GM23338 (cell line): ENCODE measurements around the gene ASAP2. TPM values are rescaled to one million over a fixed set of nuclear protein-coding genes. Genes with fewer than 3 reads are reported as not detected.

Source experiments
- ATAC-seq: fragments of 200-7000 bp; cut with Tn5 transposase; 3 replicates; pipeline ENCODE4 v1.9.1; 2020
- DNase-seq: peaks from one replicate; pipeline ENCODE4 v3.0.0-alpha.2; 2015; ENCODE audit warnings: low spot score
- H2AFZ ChIP-seq: fragments of 200-600 bp; sonication (generic); 2 replicates; pipeline ENCODE4 v1.8.0; 2016; ENCODE audit warnings: antibody characterized with exemption, mild to moderate bottlenecking, moderate library complexity
- H3F3A ChIP-seq: fragments of 200-600 bp; sonication (generic); replicated peaks from 2 replicates; pipeline ENCODE4 v1.8.0; 2017; ENCODE audit warnings: antibody characterized with exemption, mixed run types, low read depth
- H3K27ac ChIP-seq: fragments of 200-600 bp; sonication (generic); 2 replicates; pipeline ENCODE4 v1.6.1; 2016; ENCODE audit warnings: low read depth
- H3K27me3 ChIP-seq: fragments of 200-600 bp; sonication (generic); 2 replicates; pipeline ENCODE4 v1.8.0; 2016; ENCODE audit warnings: mild to moderate bottlenecking, mixed run types, moderate library complexity; ENCODE audit not compliant: insufficient read depth
- H3K36me3 ChIP-seq: fragments of 200-600 bp; sonication (generic); 2 replicates; pipeline ENCODE4 v1.8.0; 2016; ENCODE audit warnings: mild to moderate bottlenecking; ENCODE audit not compliant: insufficient read depth
- H3K4me1 ChIP-seq: fragments of 200-600 bp; sonication (generic); 2 replicates; pipeline ENCODE4 v1.8.0; 2016; ENCODE audit warnings: mild to moderate bottlenecking, moderate library complexity; ENCODE audit not compliant: insufficient read depth
- H3K4me2 ChIP-seq: fragments of 200-600 bp; sonication (generic); 2 replicates; pipeline ENCODE4 v1.7.1; 2017; ENCODE audit warnings: mixed run types
- H3K4me3 ChIP-seq: fragments of 200-600 bp; sonication (generic); 2 replicates; pipeline ENCODE4 v1.6.1; 2016; ENCODE audit warnings: mixed run types
- H3K79me2 ChIP-seq: fragments of 200-600 bp; sonication (generic); replicated peaks from 2 replicates; pipeline ENCODE4 v1.8.0; 2017; ENCODE audit warnings: mild to moderate bottlenecking; ENCODE audit not compliant: insufficient read depth
- H3K9me2 ChIP-seq: fragments of 200-600 bp; sonication (generic); 2 replicates; pipeline ENCODE4 v1.8.0; 2017; ENCODE audit not compliant: insufficient read depth
- H4K20me1 ChIP-seq: fragments of 200-600 bp; sonication (generic); replicated peaks from 2 replicates; pipeline ENCODE4 v1.8.0; 2017; ENCODE audit warnings: mild to moderate bottlenecking; ENCODE audit not compliant: insufficient read depth
- H3K27ac Mint-ChIP-seq: 2 replicates; pipeline ENCODE4 v1.8.0; 2020; ENCODE audit warnings: inconsistent platforms, mild to moderate bottlenecking, moderate library complexity, mixed read lengths
- H3K27me3 Mint-ChIP-seq: 3 replicates; pipeline ENCODE4 v1.8.0; 2022; ENCODE audit warnings: low read depth, mild to moderate bottlenecking, moderate library complexity, mixed read lengths, inconsistent platforms; ENCODE audit not compliant: insufficient read depth, poor library complexity
- H3K36me3 Mint-ChIP-seq: 3 replicates; pipeline ENCODE4 v1.8.0; 2021; ENCODE audit warnings: low read depth, mild to moderate bottlenecking, inconsistent platforms, moderate library complexity, mixed read lengths
- H3K4me1 Mint-ChIP-seq: 3 replicates; pipeline ENCODE4 v1.8.0; 2020; ENCODE audit warnings: mild to moderate bottlenecking, inconsistent platforms, mixed read lengths
- H3K4me3 Mint-ChIP-seq: 3 replicates; pipeline ENCODE4 v1.8.0; 2021; ENCODE audit warnings: moderate library complexity, mild to moderate bottlenecking, inconsistent platforms, mixed read lengths
- H3K9me3 Mint-ChIP-seq: 3 replicates; pipeline ENCODE4 v1.8.0; 2020; ENCODE audit warnings: moderate library complexity, mild to moderate bottlenecking, inconsistent platforms, mixed read lengths
- CREB1 ChIP-seq: fragments of 250-450 bp; sonication (Bioruptor Pico); IDR thresholded peaks from 2 replicates; pipeline ENCODE4 v1.5.0; 2020; ENCODE audit warnings: low read depth, mild to moderate bottlenecking, moderate library complexity
- EZH2phosphoT487 ChIP-seq: fragments of 200-600 bp; sonication (generic); IDR thresholded peaks from one replicate; pipeline ENCODE4 v1.8.1; 2018; ENCODE audit warnings: antibody characterized with exemption; ENCODE audit not compliant: unreplicated experiment
- POLR2AphosphoS5 ChIP-seq: IDR thresholded peaks from 2 replicates; pipeline ENCODE4 v1.6.1; 2016; ENCODE audit warnings: antibody characterized with exemption, low read depth
- REST ChIP-seq: IDR thresholded peaks from one replicate; pipeline ENCODE4 v1.6.1; 2018; ENCODE audit warnings: antibody characterized with exemption; ENCODE audit not compliant: unreplicated experiment
- STAT1 ChIP-seq: IDR thresholded peaks from one replicate; pipeline ENCODE4 v1.6.1; 2016; ENCODE audit warnings: antibody characterized with exemption; ENCODE audit not compliant: unreplicated experiment
- ZNF114 ChIP-seq: fragments of 250-450 bp; sonication (Bioruptor Pico); IDR thresholded peaks from 2 replicates; pipeline ENCODE4 v1.5.0; 2020; ENCODE audit warnings: mild to moderate bottlenecking, moderate library complexity
- ZNF462 ChIP-seq: fragments of 250-450 bp; sonication (Bioruptor Pico); IDR thresholded peaks from 2 replicates; pipeline ENCODE4 v1.5.0; 2020; ENCODE audit warnings: mild to moderate bottlenecking, moderate library complexity
- polyA plus RNA-seq: library from polyadenylated mRNA; unstranded; fragments of >200 nt; fragmentation: Nextera tagmentation; extraction: Ambion mirVana; gene quantifications from 2 replicates; pipeline ENCODE4 v1.2.1, GENCODE V29; 2016
- total RNA-seq: library from RNA; depleted of rRNA; stranded (reverse); fragments of >200 nt; shearing (Covaris generic); gene quantifications from 2 replicates; pipeline ENCODE4 v1.2.3, GENCODE V29; 2014
- TF ChIP-seq, protein P1 (sequence below), 2 experiments: fragments of 200-600 bp in 1 of 2; sonication (generic) in 1 of 2; conservative IDR thresholded peaks; 2 replicates each; pipeline versions ENCODE4 v1.5.1 to v1.6.1; 2016 to 2017; ENCODE audit warnings: antibody characterized with exemption in 2 of 2, low read depth in 2 of 2, mild to moderate bottlenecking in 2 of 2, moderate library complexity in 1 of 2
- TF ChIP-seq, protein P2 (sequence below): IDR thresholded peaks from 2 replicates; pipeline ENCODE4 v1.6.1; 2016; ENCODE audit warnings: antibody characterized with exemption

ASAP2 gene
- total and polyA plus RNA-seq, 2 experiments from 2014 or later = 2.6 to 15.6 TPM

DNA sequence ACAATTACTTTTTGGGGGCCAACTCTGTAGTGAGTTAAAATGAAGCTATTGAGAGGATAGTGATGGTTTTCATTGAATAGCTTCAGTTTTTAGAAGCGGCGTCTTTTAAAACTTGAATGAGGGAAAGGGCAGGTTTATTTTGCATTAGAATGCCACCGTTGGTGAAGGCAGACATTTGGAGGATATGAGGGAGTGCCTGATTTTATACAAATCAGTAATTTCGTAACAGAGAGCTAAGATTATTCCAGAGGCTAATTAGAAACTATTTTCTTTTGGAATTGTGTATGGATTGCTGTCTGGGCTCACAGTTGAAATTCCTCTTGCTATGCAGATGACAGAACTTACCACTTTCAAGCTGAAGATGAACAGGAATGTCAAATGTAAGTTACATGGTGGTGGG, 149.1 kb downstream of the ASAP2 start:
- 0 out of 3 replicates have a peak overlapping the region, but pooled peaks have one; percentile 7 for H3K4me3 Mint-ChIP-seq
- H4K20me1 ChIP-seq = no peaks in the 10 kb centered on the region
- peak overlapping the region; percentile 22; the same call in 1 of the 2 replicates for H3K4me3 ChIP-seq
- TF ChIP-seq ZNF114 (CRISPR knock-in tag) = no peak
- TF ChIP-seq EZH2phosphoT487 = no peak
- peaks cover 28% of the 10 kb centered on the region for H3K4me1 ChIP-seq
- no peaks in the 10 kb centered on the region for H3K27me3 ChIP-seq
- no peaks in the 10 kb centered on the region for H3K9me2 ChIP-seq
- peaks cover 25% of the 10 kb centered on the region for H3K4me1 Mint-ChIP-seq
- H3K36me3 ChIP-seq = no peaks in the 10 kb centered on the region
- H3K36me3 Mint-ChIP-seq = peaks cover 48% of the 10 kb centered on the region
- H3K9me3 Mint-ChIP-seq = no peaks in the 10 kb centered on the region
- DNase-seq (no peak), ATAC-seq (no peak; the same call in 2 of the 3 replicates)
- H3K4me2 ChIP-seq = peak overlapping the region; percentile 62
- no peak overlapping the region for H3K27ac Mint-ChIP-seq
- H3K27ac ChIP-seq = peak overlapping the region; percentile 61
- H3K27me3 Mint-ChIP-seq = no peaks in the 10 kb centered on the region
- no peak overlapping the region for H2AFZ ChIP-seq
- no peaks in the 10 kb centered on the region for H3K79me2 ChIP-seq
- H3F3A ChIP-seq = no peaks in the 10 kb centered on the region

DNA sequence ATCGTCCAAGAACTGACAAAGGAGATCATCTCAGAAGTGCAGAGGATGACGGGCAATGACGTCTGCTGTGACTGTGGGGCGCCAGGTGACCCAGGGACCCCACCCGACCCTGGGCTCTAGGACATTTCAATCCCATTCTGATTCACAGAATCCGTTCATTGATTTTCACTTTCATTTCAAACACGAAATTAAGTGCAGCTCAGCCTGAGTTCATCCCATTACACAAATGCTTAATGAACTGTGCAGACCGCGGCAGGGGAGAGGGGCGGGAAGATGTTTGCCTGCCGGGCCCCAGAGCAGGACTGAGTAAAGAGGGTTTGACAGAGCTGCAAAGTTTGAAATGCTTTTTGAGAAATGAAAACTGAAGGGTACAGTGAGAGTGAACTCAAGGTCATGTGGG, 149.6 kb downstream of the ASAP2 start:
- H3K9me3 Mint-ChIP-seq = no peaks in the 10 kb centered on the region
- Histone ChIP-seq H3K36me3 (no peaks in the 10 kb centered on the region), H2AFZ (no peak overlapping the region), H3K9me2 (no peaks in the 10 kb centered on the region), H3K4me2 (peak overlapping the region; percentile 62), H4K20me1 (no peaks in the 10 kb centered on the region), H3K27me3 (no peaks in the 10 kb centered on the region), H3K4me1 (peaks cover 28% of the 10 kb centered on the region), H3K4me3 (no peak overlapping the region), H3F3A (no peaks in the 10 kb centered on the region), H3K27ac (peak overlapping the region; percentile 58; the same call in 1 of the 2 replicates), H3K79me2 (no peaks in the 10 kb centered on the region)
- no peak for DNase-seq
- H3K27me3 Mint-ChIP-seq = no peaks in the 10 kb centered on the region
- ATAC-seq = no peak; the same call in 2 of the 3 replicates
- H3K27ac Mint-ChIP-seq = no peak overlapping the region
- peaks cover 25% of the 10 kb centered on the region for H3K4me1 Mint-ChIP-seq
- H3K4me3 Mint-ChIP-seq = 0 out of 3 replicates have a peak overlapping the region, but pooled peaks have one; percentile 7
- H3K36me3 Mint-ChIP-seq = peaks cover 44% of the 10 kb centered on the region
- TF ChIP-seq, protein P1, sequence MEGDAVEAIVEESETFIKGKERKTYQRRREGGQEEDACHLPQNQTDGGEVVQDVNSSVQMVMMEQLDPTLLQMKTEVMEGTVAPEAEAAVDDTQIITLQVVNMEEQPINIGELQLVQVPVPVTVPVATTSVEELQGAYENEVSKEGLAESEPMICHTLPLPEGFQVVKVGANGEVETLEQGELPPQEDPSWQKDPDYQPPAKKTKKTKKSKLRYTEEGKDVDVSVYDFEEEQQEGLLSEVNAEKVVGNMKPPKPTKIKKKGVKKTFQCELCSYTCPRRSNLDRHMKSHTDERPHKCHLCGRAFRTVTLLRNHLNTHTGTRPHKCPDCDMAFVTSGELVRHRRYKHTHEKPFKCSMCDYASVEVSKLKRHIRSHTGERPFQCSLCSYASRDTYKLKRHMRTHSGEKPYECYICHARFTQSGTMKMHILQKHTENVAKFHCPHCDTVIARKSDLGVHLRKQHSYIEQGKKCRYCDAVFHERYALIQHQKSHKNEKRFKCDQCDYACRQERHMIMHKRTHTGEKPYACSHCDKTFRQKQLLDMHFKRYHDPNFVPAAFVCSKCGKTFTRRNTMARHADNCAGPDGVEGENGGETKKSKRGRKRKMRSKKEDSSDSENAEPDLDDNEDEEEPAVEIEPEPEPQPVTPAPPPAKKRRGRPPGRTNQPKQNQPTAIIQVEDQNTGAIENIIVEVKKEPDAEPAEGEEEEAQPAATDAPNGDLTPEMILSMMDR (conservative IDR thresholded peaks at IDR 0.05; ENCODE audit: low read depth in 2 of 2) = no peak
- no peak for TF ChIP-seq ZNF462 (CRISPR knock-in tag)
- no peak for TF ChIP-seq EZH2phosphoT487
- no peak for TF ChIP-seq STAT1
- TF ChIP-seq POLR2AphosphoS5 = no peak
- TF ChIP-seq REST = no peak
- no peak for TF ChIP-seq CREB1 (CRISPR knock-in tag)
- TF ChIP-seq, protein P2, sequence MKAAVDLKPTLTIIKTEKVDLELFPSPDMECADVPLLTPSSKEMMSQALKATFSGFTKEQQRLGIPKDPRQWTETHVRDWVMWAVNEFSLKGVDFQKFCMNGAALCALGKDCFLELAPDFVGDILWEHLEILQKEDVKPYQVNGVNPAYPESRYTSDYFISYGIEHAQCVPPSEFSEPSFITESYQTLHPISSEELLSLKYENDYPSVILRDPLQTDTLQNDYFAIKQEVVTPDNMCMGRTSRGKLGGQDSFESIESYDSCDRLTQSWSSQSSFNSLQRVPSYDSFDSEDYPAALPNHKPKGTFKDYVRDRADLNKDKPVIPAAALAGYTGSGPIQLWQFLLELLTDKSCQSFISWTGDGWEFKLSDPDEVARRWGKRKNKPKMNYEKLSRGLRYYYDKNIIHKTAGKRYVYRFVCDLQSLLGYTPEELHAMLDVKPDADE = no peak
- no peak for TF ChIP-seq ZNF114 (CRISPR knock-in tag)
